OCI-LY7 (cell line): Measurements from ENCODE around the gene INTS2.

Source experiments
- CTCF ChIP-seq: fragments of 200-600 bp; sonication (generic); conservative IDR thresholded peaks from 2 replicates; pipeline ENCODE4 v1.5.1; 2014; ENCODE audit warnings: mild to moderate bottlenecking, antibody characterized with exemption, low read length, moderate library complexity, mixed read lengths
- EZH2phosphoT487 ChIP-seq: fragments of 200-600 bp; sonication (generic); IDR thresholded peaks from 2 replicates; pipeline ENCODE4 v1.6.1; 2018; ENCODE audit warnings: low read depth, borderline replicate concordance, mild to moderate bottlenecking, mixed run types, antibody characterized with exemption, low read length, moderate library complexity, mixed read lengths

GRCh38 chr17:61878520-61878919 is 49.3 kb downstream of the INTS2 start:
- TF ChIP-seq CTCF (no peak), EZH2phosphoT487 (no peak)
